Activated B cell treated with CpG ODN at 0.5 μM for 24 hours (primary cell): Measurements from ENCODE around the gene PPP1R12B. TPM values are rescaled to one million over a fixed set of nuclear protein-coding genes. Genes with fewer than 3 reads are reported as not detected.
"Not testable (repeated sequence)": the region's sequence is repeated elsewhere in the genome, so short reads cannot be mapped to it uniquely, and the experiment has no call there.

Source experiments
- ATAC-seq: fragments of 200-7000 bp; cut with Tn5 transposase; one replicate; pipeline ENCODE4 v1.10.0; 2021; ENCODE audit warnings: low read depth, mild to moderate bottlenecking, moderate library complexity
- CTCF ChIA-PET: fragments of 350-600 bp; sonication (Branson Sonifier 250); formaldehyde crosslinking; loops from one replicate; lab custom pipeline; 2021; ENCODE audit warnings: antibody characterized with exemption; lab: Charles Lee
- POLR2A ChIA-PET: fragments of 350-600 bp; sonication (Branson Sonifier 250); formaldehyde crosslinking; loops from one replicate; lab custom pipeline; 2021; ENCODE audit warnings: antibody characterized with exemption; lab: Charles Lee
- DNase-seq: peaks from one replicate; pipeline ENCODE4 v3.0.0; 2022
- H3K27ac Mint-ChIP-seq: one replicate; pipeline ENCODE4 v1.8.0; 2020; ENCODE audit warnings: mixed read lengths
- H3K27me3 Mint-ChIP-seq: one replicate; pipeline ENCODE4 v1.8.0; 2021; ENCODE audit warnings: mixed read lengths
- H3K36me3 Mint-ChIP-seq: one replicate; pipeline ENCODE4 v1.8.0; 2021; ENCODE audit warnings: low read depth, mixed read lengths
- H3K4me1 Mint-ChIP-seq: one replicate; pipeline ENCODE4 v1.8.0; 2021; ENCODE audit warnings: mixed read lengths
- H3K4me3 Mint-ChIP-seq: one replicate; pipeline ENCODE4 v1.8.0; 2020; ENCODE audit warnings: mild to moderate bottlenecking, mixed read lengths
- H3K9me3 Mint-ChIP-seq: one replicate; pipeline ENCODE4 v1.8.0; 2020; ENCODE audit warnings: mixed read lengths
- CTCF ChIP-seq: fragments of 200-600 bp; IDR thresholded peaks from one replicate; pipeline ENCODE4 v1.8.0; 2022; ENCODE audit warnings: antibody characterized with exemption, mild to moderate bottlenecking
- intact Hi-C: fragments of 100-400 bp; cut with micrococcal nuclease; formaldehyde crosslinking; loops from one replicate; pipeline ENCODE4 v1.15.1; 2024
- total RNA-seq: library from RNA; stranded (reverse); gene quantifications from 2 replicates; pipeline ENCODE4 v1.2.3, GENCODE V29; 2022

The PPP1R12B gene
- total RNA-seq, 1 donor from 2014 or later = 25.7 TPM

GRCh38 chr1:202484820-202485219, 136.3 kb downstream of the PPP1R12B start:
- ATAC-seq, H3K9me3 Mint-ChIP-seq, DNase-seq, H3K27ac Mint-ChIP-seq, CTCF ChIA-PET, POLR2A ChIA-PET: not testable (repeated sequence)
- peak overlapping the region; percentile 38 for H3K4me3 Mint-ChIP-seq
- intact Hi-C loops = loop anchor here (5.0 kb wide), 2 partner anchors 132 to 603 kb away; no protein-coding TSS in a partner anchor
- peaks cover 16% of the 10 kb centered on the region for H3K27me3 Mint-ChIP-seq
- peaks cover 17% of the 10 kb centered on the region for H3K36me3 Mint-ChIP-seq
- peaks cover 53% of the 10 kb centered on the region for H3K4me1 Mint-ChIP-seq

- POLR2A ChIA-PET, DNase-seq: not testable (repeated sequence)
- peak; percentile 64 for ATAC-seq
Measured at GRCh38 chr1:202488178-202488649, 139.7 kb downstream of the PPP1R12B start.

GRCh38 chr1:202489101-202489500, 140.6 kb downstream of the PPP1R12B start:
- POLR2A ChIA-PET, DNase-seq, CTCF ChIA-PET, ATAC-seq, H3K4me3 Mint-ChIP-seq, H3K27ac Mint-ChIP-seq, H3K9me3 Mint-ChIP-seq: not testable (repeated sequence)
- peaks cover 24% of the 10 kb centered on the region for H3K27me3 Mint-ChIP-seq
- H3K36me3 Mint-ChIP-seq = peaks cover 33% of the 10 kb centered on the region
- intact Hi-C loops = loop anchor here (5.0 kb wide), 1 partner anchor 607 kb away; no protein-coding TSS in a partner anchor
- H3K4me1 Mint-ChIP-seq = peaks cover 33% of the 10 kb centered on the region

More at GRCh38 chr1:202488178-202488649, 139.7 kb downstream of the PPP1R12B start:
- Mint-ChIP-seq H3K4me1 (peaks cover 42% of the 10 kb centered on the region), H3K4me3 (peak overlapping the region; percentile 71), H3K27me3 (peaks cover 24% of the 10 kb centered on the region), H3K36me3 (peaks cover 26% of the 10 kb centered on the region)
- H3K27ac Mint-ChIP-seq, CTCF ChIA-PET, H3K9me3 Mint-ChIP-seq: not testable (repeated sequence)
- intact Hi-C loops = loop anchor here (5.0 kb wide), 1 partner anchor 606 kb away; no protein-coding TSS in a partner anchor

GRCh38 chr1:202493112-202493511, 144.6 kb downstream of the PPP1R12B start:
- DNase-seq, H3K9me3 Mint-ChIP-seq, POLR2A ChIA-PET, ATAC-seq, CTCF ChIA-PET, H3K4me3 Mint-ChIP-seq, H3K27ac Mint-ChIP-seq: not testable (repeated sequence)
- H3K27me3 Mint-ChIP-seq = peaks cover 19% of the 10 kb centered on the region
- intact Hi-C loops = loop anchor here (1.0 kb wide), 1 partner anchor 27 kb away; no protein-coding TSS in a partner anchor
- peaks cover 61% of the 10 kb centered on the region for H3K36me3 Mint-ChIP-seq
- H3K4me1 Mint-ChIP-seq = peaks cover 11% of the 10 kb centered on the region

GRCh38 chr1:202498542-202498941, 150.0 kb downstream of the PPP1R12B start:
- Mint-ChIP-seq H3K4me3 (no peak overlapping the region), H3K4me1 (no peaks in the 10 kb centered on the region), H3K9me3 (no peaks in the 10 kb centered on the region), H3K27ac (no peak overlapping the region), H3K36me3 (peaks cover 48% of the 10 kb centered on the region), H3K27me3 (no peaks in the 10 kb centered on the region)
- ATAC-seq (no peak), DNase-seq (no peak)
- POLR2A ChIA-PET = no interaction called here
- intact Hi-C loops = no loop called here
- no peak for TF ChIP-seq CTCF
- CTCF ChIA-PET = interaction anchor here (1.5 kb wide), 1 partner anchor 102 kb away, joined by 3 read pairs; no protein-coding TSS in a partner anchor

- H3K9me3 Mint-ChIP-seq, H3K4me3 Mint-ChIP-seq, H3K27me3 Mint-ChIP-seq, POLR2A ChIA-PET, DNase-seq, ATAC-seq, H3K4me1 Mint-ChIP-seq, H3K27ac Mint-ChIP-seq: not testable (repeated sequence)
- CTCF ChIA-PET = interaction anchor here (1.5 to 2.6 kb wide), 2 partner anchors 100 to 219 kb away, joined by 3 to 19 read pairs; no protein-coding TSS in a partner anchor
- intact Hi-C loops = loop anchor here (2.0 kb wide), 1 partner anchor 219 kb away; no protein-coding TSS in a partner anchor
- H3K36me3 Mint-ChIP-seq = peaks cover 40% of the 10 kb centered on the region
Measured at GRCh38 chr1:202499997-202500396, 151.5 kb downstream of the PPP1R12B start.

GRCh38 chr1:202501281-202501680, 152.8 kb downstream of the PPP1R12B start:
- CTCF ChIA-PET = interaction anchor here (0.7 to 2.6 kb wide), 11 partner anchors 15 to 266 kb away, joined by 3 to 24 read pairs (median 4); no protein-coding TSS in a partner anchor
- H3K36me3 Mint-ChIP-seq = peaks cover 28% of the 10 kb centered on the region
- no peak overlapping the region for H3K4me3 Mint-ChIP-seq
- H3K4me1 Mint-ChIP-seq = no peaks in the 10 kb centered on the region
- POLR2A ChIA-PET = no interaction called here
- no peaks in the 10 kb centered on the region for H3K9me3 Mint-ChIP-seq
- no peak for ATAC-seq
- no peak for TF ChIP-seq CTCF
- intact Hi-C loops = loop anchor here (1.0 to 2.0 kb wide), 3 partner anchors 70 to 218 kb away; no protein-coding TSS in a partner anchor
- no peaks in the 10 kb centered on the region for H3K27me3 Mint-ChIP-seq
- H3K27ac Mint-ChIP-seq = no peak overlapping the region
- DNase-seq = no peak
